SU-DHL-6 (cell line): ENCODE measurements around the gene HLA-F.

Experiments
- H2AFZ ChIP-seq: fragments of 200-600 bp; sonication (generic); 2 replicates; pipeline ENCODE4 v1.6.1; 2014; ENCODE audit warnings: low read depth, mild to moderate bottlenecking, moderate library complexity, mixed read lengths, antibody characterized with exemption, low read length; ENCODE audit not compliant: severe bottlenecking
- H3F3A ChIP-seq: fragments of 200-600 bp; shearing (Covaris generic); 2 replicates; pipeline ENCODE4 v1.6.0; 2016; ENCODE audit warnings: antibody characterized with exemption, mild to moderate bottlenecking; ENCODE audit not compliant: insufficient read depth
- H3K27ac ChIP-seq: fragments of 200-600 bp; sonication (generic); 2 replicates; pipeline ENCODE4 v1.5.1; 2016; ENCODE audit warnings: low read depth, mild to moderate bottlenecking, low read length, moderate library complexity, mixed read lengths
- H3K27me3 ChIP-seq: fragments of 200-600 bp; sonication (generic), shearing (Covaris generic); 2 replicates; pipeline ENCODE4 v1.6.0; 2014; ENCODE audit warnings: mild to moderate bottlenecking, low read length
- H3K36me3 ChIP-seq: fragments of 200-600 bp; sonication (generic); 2 replicates; pipeline ENCODE4 v1.6.1; 2014; ENCODE audit warnings: mild to moderate bottlenecking, low read length, mixed read lengths
- H3K4me2 ChIP-seq: fragments of 300-600, 200-600 bp; shearing (Covaris generic), sonication (generic); 2 replicates; pipeline ENCODE4 v1.6.0; 2014; ENCODE audit warnings: low read length, low read depth, mild to moderate bottlenecking; ENCODE audit not compliant: poor library complexity, severe bottlenecking
- H3K4me3 ChIP-seq: fragments of 200-600 bp; sonication (generic); 2 replicates; pipeline ENCODE4 v1.5.1; 2014; ENCODE audit warnings: antibody characterized with exemption, low read length, mild to moderate bottlenecking, mixed read lengths; ENCODE audit not compliant: insufficient read depth, poor library complexity, severe bottlenecking
- H3K79me2 ChIP-seq: fragments of 200-600 bp; sonication (generic); 2 replicates; pipeline ENCODE4 v1.6.1; 2014; ENCODE audit warnings: mild to moderate bottlenecking, low read length, moderate library complexity; ENCODE audit not compliant: insufficient read depth
- H3K9ac ChIP-seq: fragments of 200-600 bp; sonication (generic); 2 replicates; pipeline ENCODE4 v1.7.0; 2014; ENCODE audit warnings: mild to moderate bottlenecking, low read length
- H3K9me2 ChIP-seq: fragments of 200-600 bp; sonication (generic); replicated peaks from 2 replicates; pipeline ENCODE4 v1.6.1; 2014; ENCODE audit warnings: low read length; ENCODE audit not compliant: insufficient read depth
- H3K9me3 ChIP-seq: fragments of 200-600 bp; sonication (generic); 2 replicates; pipeline ENCODE4 v1.6.1; 2014; ENCODE audit warnings: low read length, mixed read lengths; ENCODE audit not compliant: insufficient read depth
- H4K20me1 ChIP-seq: fragments of 200-600 bp; sonication (generic); 2 replicates; pipeline ENCODE4 v1.6.1; 2014; ENCODE audit warnings: low read depth, mild to moderate bottlenecking, antibody characterized with exemption, low read length, moderate library complexity, mixed read lengths
- EZH2phosphoT487 ChIP-seq: fragments of 200-600 bp; sonication (generic), shearing (Covaris generic); conservative IDR thresholded peaks from 2 replicates; pipeline ENCODE4 v1.6.1; 2018; ENCODE audit warnings: mild to moderate bottlenecking, antibody characterized with exemption, low read length, moderate library complexity, mixed read lengths
- TF ChIP-seq, protein P1 (sequence below): fragments of 200-600 bp; sonication (generic); IDR thresholded peaks from one replicate; pipeline ENCODE4 v1.5.1; 2017; ENCODE audit warnings: antibody characterized with exemption, mild to moderate bottlenecking, low read length, moderate library complexity; ENCODE audit not compliant: insufficient read depth, poor library complexity, severe bottlenecking

HLA-F gene

GRCh38 chr6:29727637-29728036, 4.4 kb downstream of the HLA-F start:
- Histone ChIP-seq H3K4me3 (no peak overlapping the region), H3K27me3 (no peaks in the 10 kb centered on the region), H2AFZ (no peak overlapping the region), H3F3A (no peaks in the 10 kb centered on the region), H3K27ac (no peak overlapping the region), H3K9me3 (no peaks in the 10 kb centered on the region), H3K9me2 (no peaks in the 10 kb centered on the region), H3K9ac (no peak overlapping the region), H3K79me2 (no peaks in the 10 kb centered on the region), H4K20me1 (no peaks in the 10 kb centered on the region), H3K4me2 (no peak overlapping the region), H3K36me3 (no peaks in the 10 kb centered on the region)
- TF ChIP-seq, protein P1, sequence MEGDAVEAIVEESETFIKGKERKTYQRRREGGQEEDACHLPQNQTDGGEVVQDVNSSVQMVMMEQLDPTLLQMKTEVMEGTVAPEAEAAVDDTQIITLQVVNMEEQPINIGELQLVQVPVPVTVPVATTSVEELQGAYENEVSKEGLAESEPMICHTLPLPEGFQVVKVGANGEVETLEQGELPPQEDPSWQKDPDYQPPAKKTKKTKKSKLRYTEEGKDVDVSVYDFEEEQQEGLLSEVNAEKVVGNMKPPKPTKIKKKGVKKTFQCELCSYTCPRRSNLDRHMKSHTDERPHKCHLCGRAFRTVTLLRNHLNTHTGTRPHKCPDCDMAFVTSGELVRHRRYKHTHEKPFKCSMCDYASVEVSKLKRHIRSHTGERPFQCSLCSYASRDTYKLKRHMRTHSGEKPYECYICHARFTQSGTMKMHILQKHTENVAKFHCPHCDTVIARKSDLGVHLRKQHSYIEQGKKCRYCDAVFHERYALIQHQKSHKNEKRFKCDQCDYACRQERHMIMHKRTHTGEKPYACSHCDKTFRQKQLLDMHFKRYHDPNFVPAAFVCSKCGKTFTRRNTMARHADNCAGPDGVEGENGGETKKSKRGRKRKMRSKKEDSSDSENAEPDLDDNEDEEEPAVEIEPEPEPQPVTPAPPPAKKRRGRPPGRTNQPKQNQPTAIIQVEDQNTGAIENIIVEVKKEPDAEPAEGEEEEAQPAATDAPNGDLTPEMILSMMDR: no peak
- TF ChIP-seq EZH2phosphoT487: no peak

- Histone ChIP-seq H2AFZ (no peak overlapping the region), H3F3A (no peaks in the 10 kb centered on the region), H3K9ac (no peak overlapping the region), H3K4me3 (no peak overlapping the region), H3K79me2 (no peaks in the 10 kb centered on the region), H4K20me1 (no peaks in the 10 kb centered on the region), H3K9me3 (no peaks in the 10 kb centered on the region), H3K27ac (no peak overlapping the region), H3K27me3 (no peaks in the 10 kb centered on the region), H3K4me2 (no peak overlapping the region), H3K9me2 (no peaks in the 10 kb centered on the region), H3K36me3 (no peaks in the 10 kb centered on the region)
- TF ChIP-seq EZH2phosphoT487: no peak
- TF ChIP-seq, protein P1: no peak
Observed at GRCh38 chr6:29728173-29728874, 5.1 kb downstream of the HLA-F start.

DNA sequence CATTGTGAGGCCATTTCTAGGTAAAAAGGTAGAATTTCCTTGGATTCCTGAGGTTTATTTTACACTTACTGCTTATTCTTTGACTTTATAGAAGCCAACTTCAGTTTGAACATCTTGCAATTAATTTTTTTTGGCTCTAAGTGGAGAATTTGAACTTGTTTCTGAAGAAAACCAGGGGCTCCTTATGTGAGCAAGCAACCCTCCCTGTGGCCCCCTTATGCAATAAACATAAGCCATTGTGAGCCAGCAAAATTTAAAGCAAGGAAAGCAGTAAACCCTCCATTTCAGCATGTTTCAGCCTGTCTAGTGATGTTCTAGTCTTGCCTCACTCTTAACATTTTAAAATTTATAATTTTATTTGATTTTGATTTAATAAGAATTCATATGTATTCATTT, 5.6 kb downstream of the HLA-F start:
- no peak overlapping the region for H3K4me2 ChIP-seq
- H3K27me3 ChIP-seq: no peaks in the 10 kb centered on the region
- no peaks in the 10 kb centered on the region for H3K9me2 ChIP-seq
- no peaks in the 10 kb centered on the region for H3K36me3 ChIP-seq
- no peaks in the 10 kb centered on the region for H3K79me2 ChIP-seq
- no peak overlapping the region for H3K27ac ChIP-seq
- H3K4me3 ChIP-seq: no peak overlapping the region
- no peaks in the 10 kb centered on the region for H4K20me1 ChIP-seq
- H3K9ac ChIP-seq: no peak overlapping the region
- H3F3A ChIP-seq: no peaks in the 10 kb centered on the region
- no peaks in the 10 kb centered on the region for H3K9me3 ChIP-seq
- no peak overlapping the region for H2AFZ ChIP-seq
- TF ChIP-seq EZH2phosphoT487: no peak
- TF ChIP-seq, protein P1: no peak
